IMR-90 (cell line): ENCODE measurements around the gene NME7. TPM values are rescaled to one million over a fixed set of nuclear protein-coding genes. Genes with fewer than 3 reads are reported as not detected.

Experiments used
- ATAC-seq: fragments of 200-7000 bp; cut with Tn5 transposase; 2 replicates; pipeline ENCODE4 v1.9.1; 2020; ENCODE audit warnings: low read depth, mild to moderate bottlenecking, moderate library complexity
- BruUV-seq: library from RNA; stranded (reverse); fragments of 400-500 nt; replicated peaks from 2 replicates; lab custom pipeline; 2021; lab: Mats Ljungman, UMichigan
- CTCF ChIA-PET: fragments of 300-600 bp; formaldehyde crosslinking; extraction: SDS; loops from one replicate; lab custom pipeline; 2021; ENCODE audit warnings: antibody characterized with exemption; lab: Yijun Ruan, JAX
- POLR2A ChIA-PET: fragments of 300-600 bp; sonication (Branson Sonifier 250); formaldehyde crosslinking; loops from one replicate; lab custom pipeline; 2022; ENCODE audit warnings: antibody characterized with exemption; ENCODE audit not compliant: unreplicated experiment; lab: Charles Lee
- DNase-seq: peaks from one replicate; pipeline ENCODE4 v3.0.0; 2013
- H2AFZ ChIP-seq: replicated peaks from 2 replicates; pipeline ENCODE3; 2013; ENCODE audit warnings: low read length, mild to moderate bottlenecking; ENCODE audit not compliant: poor library complexity
- H2AK5ac ChIP-seq: 2 replicates; pipeline ENCODE4 v1.6.1; 2013; ENCODE audit warnings: low read depth, low read length, inconsistent platforms
- H2AK9ac ChIP-seq: replicated peaks from 2 replicates; pipeline ENCODE3; 2013; ENCODE audit warnings: mild to moderate bottlenecking, low read depth, low read length, moderate library complexity; ENCODE audit not compliant: poor library complexity
- H2BK120ac ChIP-seq: 2 replicates; pipeline ENCODE4 v1.6.1; 2013; ENCODE audit warnings: low read depth, low read length, inconsistent platforms
- H2BK15ac ChIP-seq: 3 replicates; pipeline ENCODE4 v1.6.1; 2013; ENCODE audit warnings: low read depth, low read length, inconsistent platforms
- H2BK20ac ChIP-seq: 2 replicates; pipeline ENCODE4 v1.6.1; 2013; ENCODE audit warnings: low read depth, mild to moderate bottlenecking, inconsistent platforms, low read length, moderate library complexity
- H2BK5ac ChIP-seq: 2 replicates; pipeline ENCODE4 v1.6.1; 2013; ENCODE audit warnings: mild to moderate bottlenecking, low read depth, low read length, inconsistent platforms; ENCODE audit not compliant: poor library complexity, severe bottlenecking
- H3K14ac ChIP-seq: replicated peaks from 2 replicates; pipeline ENCODE4 v1.6.1; 2013; ENCODE audit warnings: low read depth, low read length, inconsistent platforms
- H3K18ac ChIP-seq: 2 replicates; pipeline ENCODE4 v1.6.1; 2013; ENCODE audit warnings: low read depth, low read length, control low read depth
- H3K23ac ChIP-seq: 2 replicates; pipeline ENCODE4 v1.6.1; 2013; ENCODE audit warnings: low read depth, low read length, inconsistent platforms
- H3K27ac ChIP-seq: 2 replicates; pipeline ENCODE4 v1.5.1; 2013; ENCODE audit warnings: mild to moderate bottlenecking, control low read depth, low read length; ENCODE audit not compliant: insufficient read depth
- H3K27me3 ChIP-seq: 2 replicates; pipeline ENCODE4 v1.6.1; 2013; ENCODE audit warnings: low read length; ENCODE audit not compliant: control insufficient read depth, insufficient read depth
- H3K36me3 ChIP-seq: 2 replicates; pipeline ENCODE4 v1.6.1; 2013; ENCODE audit warnings: low read length, mixed read lengths; ENCODE audit not compliant: control insufficient read depth, insufficient read depth
- H3K4ac ChIP-seq: 2 replicates; pipeline ENCODE4 v1.6.1; 2013; ENCODE audit warnings: low read depth, low read length, inconsistent platforms
- H3K4me1 ChIP-seq: 2 replicates; pipeline ENCODE4 v1.6.1; 2013; ENCODE audit warnings: low read length, mixed read lengths; ENCODE audit not compliant: control insufficient read depth, insufficient read depth
- H3K4me2 ChIP-seq: 2 replicates; pipeline ENCODE4 v1.6.1; 2013; ENCODE audit warnings: low read depth, mild to moderate bottlenecking, control low read depth, low read length, moderate library complexity
- H3K4me3 ChIP-seq: 2 replicates; pipeline ENCODE4 v1.5.1; 2013; ENCODE audit warnings: low read depth, mild to moderate bottlenecking, control low read depth, low read length, moderate library complexity; ENCODE audit not compliant: insufficient read depth
- H3K56ac ChIP-seq: 2 replicates; pipeline ENCODE4 v1.6.1; 2013; ENCODE audit warnings: low read length, inconsistent platforms; ENCODE audit not compliant: insufficient read depth; ENCODE audit errors: extremely low read depth
- H3K79me1 ChIP-seq, 2 experiments: 2 replicates each; pipeline ENCODE4 v1.6.1; 2013; ENCODE audit warnings: low read length in 2 of 2, inconsistent platforms in 1 of 2, low read depth in 1 of 2
- H3K9ac ChIP-seq: 2 replicates; pipeline ENCODE4 v1.6.1; 2013; ENCODE audit warnings: low read depth, low read length, control low read depth
- H3K9me1 ChIP-seq: 2 replicates; pipeline ENCODE4 v1.6.1; 2013; ENCODE audit warnings: low read length, inconsistent platforms; ENCODE audit not compliant: insufficient read depth
- H3K9me3 ChIP-seq: 2 replicates; pipeline ENCODE4 v1.6.1; 2013; ENCODE audit warnings: low read length; ENCODE audit not compliant: control insufficient read depth, insufficient read depth
- H4K20me1 ChIP-seq: 2 replicates; pipeline ENCODE4 v1.6.1; 2013; ENCODE audit warnings: low read length, inconsistent platforms; ENCODE audit not compliant: insufficient read depth
- H4K5ac ChIP-seq: 2 replicates; pipeline ENCODE4 v1.6.1; 2013; ENCODE audit warnings: mild to moderate bottlenecking, low read depth, low read length, control low read depth
- H4K8ac ChIP-seq, 2 experiments: 2 replicates each; pipeline ENCODE4 v1.6.1; 2013; ENCODE audit warnings: low read depth in 2 of 2, low read length in 2 of 2, control low read depth in 1 of 2, inconsistent platforms in 1 of 2
- H4K91ac ChIP-seq: 2 replicates; pipeline ENCODE4 v1.6.1; 2013; ENCODE audit warnings: low read depth, low read length, inconsistent platforms; ENCODE audit not compliant: insufficient read depth
- MAFK ChIP-seq: IDR thresholded peaks from 2 replicates; pipeline ENCODE4 v1.6.1; 2012; ENCODE audit warnings: low read depth, low read length, improper control_type of control experiment
- MXI1 ChIP-seq: IDR thresholded peaks from 2 replicates; pipeline ENCODE4 v1.6.1; 2012; ENCODE audit warnings: low read depth, mild to moderate bottlenecking, low read length, moderate library complexity, borderline replicate concordance
- NFE2L2 ChIP-seq: fragments of 150-350 bp; IDR thresholded peaks from 2 replicates; pipeline ENCODE4 v1.6.1; 2016; ENCODE audit warnings: low read depth, mild to moderate bottlenecking, low read length
- WGBS, 2 experiments: methylation state at CpG; one replicate each; pipeline versions ENCODE4 v1.1.5 to v1.1.7; 2013; ENCODE audit warnings: missing lambda C conversion rate in 2 of 2; ENCODE audit not compliant: insufficient read length in 1 of 2; ENCODE audit errors: extremely low coverage in 2 of 2; 5-methylcytosine and 5-hydroxymethylcytosine counted together
- dilution Hi-C: fragments of 300-500 bp; cut with HindIII; formaldehyde crosslinking; loops from one replicate; pipeline ENCODE4 v1.14.3; 2018; ENCODE audit warnings: low sequenced_read_pairs; ENCODE audit not compliant: unreplicated experiment
- in situ Hi-C: fragments of 300-500 bp; cut with MboI; formaldehyde crosslinking; loops from 3 replicates; pipeline ENCODE4 v1.14.3; 2019; ENCODE audit warnings: low sequenced_read_pairs, inconsistent platforms, mixed read lengths
- intact Hi-C: fragments of 100-400 bp; cut with micrococcal nuclease; formaldehyde crosslinking; loops from 2 replicates; pipeline ENCODE4 v1.10.0; 2022
- polyA plus RNA-seq, 3 experiments: library from polyadenylated mRNA; depleted of rRNA; stranded (reverse); fragments of >200 nt; gene quantifications; 2 replicates each; pipeline ENCODE4 v1.2.3, GENCODE V29; 2012; ENCODE audit warnings: low replicate concordance in 1 of 3
- total RNA-seq: library from RNA; depleted of rRNA; stranded (reverse); fragments of >200 nt; gene quantifications from 2 replicates; pipeline ENCODE4 v1.2.3, GENCODE V29; 2012

Gene NME7
- total and polyA plus RNA-seq, 2 of the 4 experiments (the other 2 are of a cell fraction), result 18.3 to 22.4 TPM

- no peaks in the 10 kb centered on the region for H3K4me1 ChIP-seq
- H4K8ac ChIP-seq, result no peak overlapping the region
- no peak for DNase-seq
- H2BK20ac ChIP-seq, result no peak overlapping the region
- no peak for ATAC-seq
- H4K5ac ChIP-seq, result no peak overlapping the region
- no peaks in the 10 kb centered on the region for H3K9me3 ChIP-seq
- H3K4me2 ChIP-seq, result no peak overlapping the region
- intact Hi-C loops (loop anchor here (10.0 kb wide), 1 partner anchor 534 kb away; no protein-coding TSS in a partner anchor), in situ Hi-C loops (no loop called here), dilution Hi-C loops (no loop called here)
- no peak overlapping the region for H3K9ac ChIP-seq
- no peak overlapping the region for H4K91ac ChIP-seq
- H3K18ac ChIP-seq, result no peak overlapping the region
- no peaks in the 10 kb centered on the region for H3K36me3 ChIP-seq
- no peak overlapping the region for H3K23ac ChIP-seq
- BruUV-seq, result no TSS peak
- H3K56ac ChIP-seq, result no peak overlapping the region
- H3K27me3 ChIP-seq, result no peaks in the 10 kb centered on the region
- no peaks in the 10 kb centered on the region for H3K79me1 ChIP-seq
- ChIA-PET CTCF (no interaction called here), POLR2A (no interaction called here)
- H2BK120ac ChIP-seq, result no peak overlapping the region
- H2AK9ac ChIP-seq, result no peak overlapping the region
- H2AK5ac ChIP-seq, result no peak overlapping the region
- no peak overlapping the region for H3K4ac ChIP-seq
- no peaks in the 10 kb centered on the region for H3K9me1 ChIP-seq
- H3K4me3 ChIP-seq, result no peak overlapping the region
- no peak overlapping the region for H3K27ac ChIP-seq
- no peak overlapping the region for H2AFZ ChIP-seq
- H4K20me1 ChIP-seq, result no peaks in the 10 kb centered on the region
- WGBS, 2 experiments, result no CpG with 5 or more reads among the region's 2 CpGs
- no peak overlapping the region for H2BK5ac ChIP-seq
- H2BK15ac ChIP-seq, result no peak overlapping the region
- TF ChIP-seq MAFK (0 out of 2 replicates have a peak, but pooled peaks have one; percentile 16), MXI1 (no peak), NFE2L2 (peak; percentile 68)
- H3K14ac ChIP-seq, result no peak overlapping the region
Measured at GRCh38 chr1:169138866-169139670, 228.5 kb downstream of the NME7 start.
